Hepatocyte (in vitro differentiated cells): ENCODE measurements around the gene UTS2R. TPM values are rescaled to one million over a fixed set of nuclear protein-coding genes. Genes with fewer than 3 reads are reported as not detected.

Experiments
- DNase-seq: peaks from one replicate; pipeline ENCODE4 v3.0.0-alpha.2; 2016; ENCODE audit warnings: low spot score
- H2AFZ ChIP-seq: fragments of 200-600 bp; sonication (generic); 2 replicates; pipeline ENCODE4 v1.6.0; 2016; ENCODE audit warnings: antibody characterized with exemption, mild to moderate bottlenecking
- H3K27ac ChIP-seq: fragments of 200-600 bp; sonication (generic); 2 replicates; pipeline ENCODE4 v1.5.1; 2016; ENCODE audit warnings: mild to moderate bottlenecking
- H3K27me3 ChIP-seq: fragments of 200-600 bp; sonication (generic); 2 replicates; pipeline ENCODE4 v1.6.1; 2016
- H3K36me3 ChIP-seq: fragments of 200-600 bp; sonication (generic); replicated peaks from 2 replicates; pipeline ENCODE4 v1.5.1; 2016; ENCODE audit warnings: low read depth; ENCODE audit not compliant: insufficient read depth
- H3K4me1 ChIP-seq: fragments of 200-600 bp; sonication (generic); 2 replicates; pipeline ENCODE4 v1.5.1; 2016; ENCODE audit warnings: mild to moderate bottlenecking, moderate library complexity; ENCODE audit not compliant: insufficient read depth
- H3K4me2 ChIP-seq: fragments of 200-600 bp; sonication (generic); 2 replicates; pipeline ENCODE4 v1.6.0; 2016
- H3K4me3 ChIP-seq: fragments of 200-600 bp; sonication (generic); 2 replicates; pipeline ENCODE4 v1.5.1; 2016; ENCODE audit warnings: mild to moderate bottlenecking
- H3K79me2 ChIP-seq: fragments of 200-600 bp; sonication (generic); 2 replicates; pipeline ENCODE4 v1.6.0; 2017; ENCODE audit warnings: mild to moderate bottlenecking
- H3K9me2 ChIP-seq: fragments of 200-600 bp; sonication (generic); replicated peaks from 2 replicates; pipeline ENCODE4 v1.6.0; 2017; ENCODE audit warnings: mild to moderate bottlenecking; ENCODE audit not compliant: insufficient read depth
- H3K9me3 ChIP-seq: fragments of 200-600 bp; sonication (generic); 2 replicates; pipeline ENCODE4 v1.5.1; 2016; ENCODE audit warnings: low read depth, mild to moderate bottlenecking
- H4K20me1 ChIP-seq: fragments of 200-600 bp; sonication (generic); 2 replicates; pipeline ENCODE4 v1.6.0; 2016; ENCODE audit warnings: mild to moderate bottlenecking; ENCODE audit not compliant: insufficient read depth, poor library complexity, severe bottlenecking
- CTCF ChIP-seq: fragments of 200-600 bp; sonication (generic); IDR thresholded peaks from 2 replicates; pipeline ENCODE4 v1.5.1; 2016; ENCODE audit warnings: antibody characterized with exemption, mild to moderate bottlenecking; ENCODE audit not compliant: poor library complexity
- EZH2 ChIP-seq: fragments of 200-600 bp; sonication (generic); IDR thresholded peaks from 2 replicates; pipeline ENCODE4 v1.6.1; 2016; ENCODE audit warnings: antibody characterized with exemption, mild to moderate bottlenecking, borderline replicate concordance
- EZH2phosphoT487 ChIP-seq: fragments of 200-600 bp; sonication (generic); IDR thresholded peaks from one replicate; pipeline ENCODE4 v1.6.1; 2018; ENCODE audit warnings: antibody characterized with exemption, mild to moderate bottlenecking, low read depth, moderate library complexity; ENCODE audit not compliant: unreplicated experiment, severe bottlenecking
- WGBS: methylation state at CpG from one replicate; pipeline ENCODE4 v1.1.6; 2016; ENCODE audit warnings: low lambda C conversion rate; ENCODE audit errors: missing lambda C conversion rate; 5-methylcytosine and 5-hydroxymethylcytosine counted together
- polyA plus RNA-seq: library from polyadenylated mRNA; unstranded; fragments of >200 nt; fragmentation: Nextera tagmentation; extraction: Ambion mirVana; gene quantifications from 2 replicates; pipeline ENCODE4 v1.2.1, GENCODE V29; 2016
- total RNA-seq: library from RNA; depleted of rRNA; stranded (reverse); fragments of >200 nt; gene quantifications from 2 replicates; pipeline ENCODE4 v1.2.3, GENCODE V29; 2014

Gene UTS2R
- total RNA-seq = 0.10 TPM in 1 of 2 replicates, not detected in the other
- polyA plus RNA-seq = not detected in 2 replicates

DNA sequence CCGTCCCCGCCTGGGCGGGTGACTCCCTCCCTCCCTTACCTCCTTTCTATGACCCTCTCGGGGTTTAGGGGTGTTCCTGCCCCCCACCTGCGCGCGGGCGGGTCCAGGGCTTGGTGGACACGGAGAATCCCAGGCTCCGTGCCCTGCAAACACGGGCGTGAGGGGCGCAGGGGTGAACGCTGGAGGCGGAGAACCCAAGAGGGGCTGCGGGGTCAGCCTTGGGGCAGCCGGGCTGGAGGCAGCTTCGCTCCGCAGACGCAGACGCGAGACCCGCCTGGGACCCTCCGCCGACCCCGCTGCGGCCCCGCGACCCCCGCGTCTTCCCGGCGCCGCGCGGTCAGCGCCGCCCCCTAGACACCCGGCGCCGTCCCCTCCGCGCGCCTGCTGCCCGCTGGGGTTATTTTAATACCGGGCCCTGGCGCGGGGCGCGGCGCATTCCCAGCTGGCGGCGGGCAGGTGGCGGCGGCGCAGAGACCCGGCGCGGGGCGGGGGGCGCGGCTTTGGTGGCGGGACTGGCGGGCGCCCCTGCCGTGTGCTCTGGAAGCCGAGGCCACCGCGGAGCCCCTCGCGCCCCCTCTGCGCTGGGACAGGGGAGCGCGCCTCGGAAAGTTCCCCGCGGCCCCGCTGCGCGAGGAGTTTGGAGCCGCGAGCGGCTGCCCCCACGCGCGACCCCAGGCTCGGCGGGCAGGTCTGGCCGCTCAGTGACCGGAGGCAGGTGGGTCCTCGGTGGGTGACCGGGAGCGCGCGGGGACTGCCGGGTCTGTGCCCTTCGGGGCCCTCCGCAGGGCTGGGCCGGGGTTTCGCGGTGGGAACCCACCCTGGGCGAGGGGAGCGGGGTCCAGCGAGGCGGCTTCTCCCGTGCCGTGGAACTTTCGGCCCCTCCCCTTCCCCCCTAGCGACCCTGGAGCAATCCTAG, at the start of gene UTS2R:
UTS2R (plus strand) TSS at position 433 of the 916 bp plus-strand sequence. CDS start 2,560 bp downstream, outside the sequence.
- H3K27ac ChIP-seq = no peak within 1 kb of the TSS
- H2AFZ ChIP-seq = no peak within 1 kb of the TSS
- peaks cover 37% of the 10 kb centered on the region for H3K27me3 ChIP-seq
- no peaks in the 10 kb centered on the region for H3K9me2 ChIP-seq
- no peaks in the 10 kb centered on the region for H3K36me3 ChIP-seq
- TF ChIP-seq CTCF (no peak), EZH2 (peak; percentile 78), EZH2phosphoT487 (no peak)
- WGBS = 13% methylated on average over 57 of the region's 109 CpGs
- no peaks in the 10 kb centered on the region for H3K9me3 ChIP-seq
- H3K4me2 ChIP-seq = peak within 1 kb of the TSS; percentile 75
- H3K4me1 ChIP-seq = peaks cover 9% of the 10 kb centered on the region
- no peak for DNase-seq
- H3K79me2 ChIP-seq = no peaks in the 10 kb centered on the region
- no peaks in the 10 kb centered on the region for H4K20me1 ChIP-seq
- H3K4me3 ChIP-seq = no peak within 1 kb of the TSS

GRCh38 chr17:82321947-82322466, 49.6 kb upstream of the UTS2R start:
- Histone ChIP-seq H3K36me3 (no peaks in the 10 kb centered on the region), H2AFZ (no peak overlapping the region), H4K20me1 (no peaks in the 10 kb centered on the region), H3K27me3 (no peaks in the 10 kb centered on the region), H3K4me3 (no peak overlapping the region), H3K79me2 (no peaks in the 10 kb centered on the region), H3K27ac (no peak overlapping the region), H3K4me1 (no peaks in the 10 kb centered on the region), H3K9me2 (no peaks in the 10 kb centered on the region), H3K4me2 (no peak overlapping the region), H3K9me3 (no peaks in the 10 kb centered on the region)
- TF ChIP-seq EZH2phosphoT487 (no peak), EZH2 (no peak), CTCF (no peak)
- no peak for DNase-seq
- WGBS = 92% methylated on average over 13 of the region's 21 CpGs

DNA sequence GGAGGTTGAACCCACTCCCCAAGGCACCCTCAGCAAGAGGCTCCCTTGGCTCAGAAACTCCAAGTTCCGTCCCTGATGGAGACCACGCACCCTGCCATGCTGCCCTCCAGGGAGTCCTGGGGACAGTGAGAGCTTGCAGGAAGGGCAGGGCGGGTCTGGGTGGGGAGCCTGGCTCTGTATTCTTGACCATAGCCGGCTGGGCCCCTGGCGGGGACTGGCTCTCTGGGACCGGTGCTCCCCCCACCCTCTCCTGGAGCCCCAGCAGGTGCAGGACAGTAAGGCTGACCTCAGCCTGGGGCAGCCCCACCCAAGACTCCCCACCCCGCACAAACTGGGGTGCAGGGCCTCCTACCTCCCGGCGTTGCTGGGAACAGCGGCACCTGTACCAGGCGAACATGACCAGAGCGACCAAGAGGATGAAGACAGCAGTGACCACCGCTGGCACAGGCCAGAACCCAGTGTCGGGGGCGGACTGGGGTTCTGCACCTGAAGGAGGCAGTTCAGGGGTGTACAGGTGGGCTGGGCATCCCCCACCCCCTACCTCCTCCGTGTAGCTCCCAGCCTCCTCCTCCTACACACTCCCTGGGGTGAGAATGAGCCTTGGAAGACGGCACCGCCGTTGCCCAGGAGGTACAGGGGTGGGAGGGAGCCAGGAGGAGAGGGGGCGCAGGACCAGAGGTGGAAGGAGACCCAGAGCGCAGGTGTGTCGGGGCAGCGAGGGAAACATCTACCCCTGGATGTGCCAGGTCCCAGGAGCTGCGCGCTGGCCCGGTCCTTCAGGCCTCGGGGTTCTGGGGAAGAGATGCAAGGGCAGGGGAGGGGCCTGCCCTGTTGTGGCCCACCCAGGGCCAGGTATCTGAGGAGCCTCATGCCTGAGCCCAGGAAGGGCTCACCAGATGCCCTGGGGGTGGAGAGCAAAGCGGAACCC, 48.8 kb upstream of the UTS2R start:
- Histone ChIP-seq H4K20me1 (no peaks in the 10 kb centered on the region), H3K4me1 (peaks cover 5% of the 10 kb centered on the region), H3K9me3 (no peaks in the 10 kb centered on the region), H2AFZ (no peak overlapping the region), H3K4me2 (no peak overlapping the region), H3K9me2 (no peaks in the 10 kb centered on the region), H3K4me3 (no peak overlapping the region), H3K27ac (no peak overlapping the region), H3K79me2 (no peaks in the 10 kb centered on the region), H3K27me3 (no peaks in the 10 kb centered on the region), H3K36me3 (no peaks in the 10 kb centered on the region)
- TF ChIP-seq EZH2 (no peak), CTCF (no peak), EZH2phosphoT487 (no peak)
- 88% methylated on average over 21 of the region's 28 CpGs for WGBS
- DNase-seq = no peak
